GM19240 (cell line): ENCODE measurements around the gene KHNYN.

Source experiments
- DNase-seq: peaks from one replicate; pipeline ENCODE4 v3.0.0; 2011; ENCODE audit warnings: low spot score; ENCODE audit not compliant: insufficient read length

Gene KHNYN

GRCh38 chr14:24422261-24422660, 7.5 kb upstream of the KHNYN start:
- no peak for DNase-seq

- DNase-seq, result no peak
These were observed 6.8 kb upstream of the KHNYN start for GRCh38 chr14:24422694-24423601.

- DNase-seq, result no peak
These were observed 4.0 kb upstream of the KHNYN start for GRCh38 chr14:24425704-24426103.

GRCh38 chr14:24426150-24426911, 3.4 kb upstream of the KHNYN start:
- no peak for DNase-seq

GRCh38 chr14:24426912-24427536, 2.7 kb upstream of the KHNYN start:
- no peak for DNase-seq

- no peak for DNase-seq
These were observed 1.9 kb upstream of the KHNYN start for GRCh38 chr14:24427537-24428508.

GRCh38 chr14:24428628-24429394, 943 bp upstream of the KHNYN start:
- no peak for DNase-seq

- peak; percentile 55 for DNase-seq
These were observed 458 bp downstream of the KHNYN start for GRCh38 chr14:24430143-24430681.

GRCh38 chr14:24430682-24431568, 1.2 kb downstream of the KHNYN start:
- DNase-seq, result peak; percentile 51

- peak; percentile 85 for DNase-seq
These were observed 2.0 kb downstream of the KHNYN start for GRCh38 chr14:24431569-24432258.

GRCh38 chr14:24432259-24433131, 2.7 kb downstream of the KHNYN start:
- no peak for DNase-seq

- no peak for DNase-seq
These were observed 4.3 kb downstream of the KHNYN start for GRCh38 chr14:24434036-24434435.

- no peak for DNase-seq
These were observed 4.9 kb downstream of the KHNYN start for GRCh38 chr14:24434676-24435075.

- no peak for DNase-seq
These were observed 5.5 kb downstream of the KHNYN start for GRCh38 chr14:24435192-24435810.

- no peak for DNase-seq
These were observed 6.2 kb downstream of the KHNYN start for GRCh38 chr14:24435998-24436354.

- no peak for DNase-seq
These were observed 6.7 kb downstream of the KHNYN start for GRCh38 chr14:24436355-24437019.
